Cardiac muscle cell (in vitro differentiated cells and primary cell): ENCODE results near the gene PSMD8. TPM values are rescaled to one million over a fixed set of nuclear protein-coding genes. Genes with fewer than 3 reads are reported as not detected.

Experiments
- DNase-seq, 2 donors: peaks; one replicate each; pipeline versions ENCODE4 v3.0.0 to v3.0.0-alpha.2; 2010 to 2017; ENCODE audit warnings: low read depth in 1 of 2, low spot score in 1 of 2
- H3K27ac ChIP-seq: fragments of 200-600 bp; sonication (generic); 2 replicates; pipeline ENCODE4 v1.5.1; 2016
- H3K27me3 ChIP-seq: fragments of 200-600 bp; sonication (generic); 2 replicates; pipeline ENCODE4 v1.6.0; 2016; ENCODE audit warnings: control low read depth
- H3K36me3 ChIP-seq: fragments of 200-600 bp; sonication (generic); 2 replicates; pipeline ENCODE4 v1.5.1; 2016; ENCODE audit warnings: control low read depth
- H3K4me1 ChIP-seq: fragments of 200-600 bp; sonication (generic); 2 replicates; pipeline ENCODE4 v1.8.1; 2017; ENCODE audit warnings: low read depth, mild to moderate bottlenecking, mixed run types
- H3K4me3 ChIP-seq: fragments of 200-600 bp; sonication (generic); 2 replicates; pipeline ENCODE4 v1.5.1; 2016; ENCODE audit warnings: mild to moderate bottlenecking
- H3K9me3 ChIP-seq: fragments of 200-600 bp; sonication (generic); 2 replicates; pipeline ENCODE4 v1.5.1; 2017; ENCODE audit warnings: low read depth, mild to moderate bottlenecking, control low read depth
- CTCF ChIP-seq: IDR thresholded peaks from 2 replicates; pipeline ENCODE4 v1.5.1; 2012; ENCODE audit warnings: low read depth, mild to moderate bottlenecking, low read length
- polyA plus RNA-seq: library from polyadenylated mRNA; unstranded; fragments of >200 nt; fragmentation: Nextera tagmentation; extraction: Ambion mirVana; gene quantifications from 2 replicates; pipeline ENCODE4 v1.2.1, GENCODE V29; 2016
- total RNA-seq: library from RNA; depleted of rRNA; stranded (reverse); fragments of >200 nt; gene quantifications from 2 replicates; pipeline ENCODE4 v1.2.3, GENCODE V29; 2016

Gene PSMD8
- total RNA-seq (233 and 312 TPM in 2 replicates), polyA plus RNA-seq (303 and 306 TPM in 2 replicates)

GRCh38 chr19:38374332-38375097, at the start of gene PSMD8:
TSS of gene PSMD8 (plus strand) at chr19:38374571. CDS start at chr19:38374602, 31 bp downstream.
- H3K9me3 ChIP-seq = no peaks in the 10 kb centered on the region
- peak; percentile 25 for TF ChIP-seq CTCF
- H3K4me3 ChIP-seq = peak within 1 kb of the TSS; percentile 81
- H3K27me3 ChIP-seq = peaks cover 10% of the 10 kb centered on the region
- peaks cover 2% of the 10 kb centered on the region for H3K36me3 ChIP-seq
- H3K4me1 ChIP-seq = no peaks in the 10 kb centered on the region
- peak within 1 kb of the TSS; percentile 96 for H3K27ac ChIP-seq
- peak; percentile 99 for DNase-seq

- Histone ChIP-seq H3K36me3 (no peaks in the 10 kb centered on the region), H3K27ac (no peak overlapping the region), H3K9me3 (no peaks in the 10 kb centered on the region), H3K4me3 (no peak overlapping the region), H3K27me3 (no peaks in the 10 kb centered on the region), H3K4me1 (no peaks in the 10 kb centered on the region)
- no peak for TF ChIP-seq CTCF
- no peak for DNase-seq
These were observed 47.8 kb upstream of the PSMD8 start for GRCh38 chr19:38326591-38326990.

GRCh38 chr19:38329651-38330050, 44.7 kb upstream of the PSMD8 start:
- no peak overlapping the region for H3K4me3 ChIP-seq
- no peak for TF ChIP-seq CTCF

GRCh38 chr19:38331728-38332127, 42.6 kb upstream of the PSMD8 start:
- H3K4me3 ChIP-seq = no peak overlapping the region
- no peaks in the 10 kb centered on the region for H3K36me3 ChIP-seq
- no peak for DNase-seq
- no peak for TF ChIP-seq CTCF
- no peaks in the 10 kb centered on the region for H3K27me3 ChIP-seq
- H3K27ac ChIP-seq = no peak overlapping the region
- no peaks in the 10 kb centered on the region for H3K9me3 ChIP-seq
- H3K4me1 ChIP-seq = no peaks in the 10 kb centered on the region

More at GRCh38 chr19:38329651-38330050, 44.7 kb upstream of the PSMD8 start:
- Histone ChIP-seq H3K36me3 (no peaks in the 10 kb centered on the region), H3K4me1 (no peaks in the 10 kb centered on the region), H3K9me3 (no peaks in the 10 kb centered on the region), H3K27me3 (no peaks in the 10 kb centered on the region), H3K27ac (no peak overlapping the region)
- DNase-seq = no peak

GRCh38 chr19:38333245-38333644, 41.1 kb upstream of the PSMD8 start:
- H3K27ac ChIP-seq = no peak overlapping the region
- no peaks in the 10 kb centered on the region for H3K9me3 ChIP-seq
- no peak for TF ChIP-seq CTCF
- H3K27me3 ChIP-seq = no peaks in the 10 kb centered on the region
- peak in 1 of 2 donors; percentile 9 for DNase-seq
- H3K4me1 ChIP-seq = no peaks in the 10 kb centered on the region
- H3K4me3 ChIP-seq = no peak overlapping the region
- no peaks in the 10 kb centered on the region for H3K36me3 ChIP-seq
